ENCODE data around the gene ZCWPW2.

DNA sequence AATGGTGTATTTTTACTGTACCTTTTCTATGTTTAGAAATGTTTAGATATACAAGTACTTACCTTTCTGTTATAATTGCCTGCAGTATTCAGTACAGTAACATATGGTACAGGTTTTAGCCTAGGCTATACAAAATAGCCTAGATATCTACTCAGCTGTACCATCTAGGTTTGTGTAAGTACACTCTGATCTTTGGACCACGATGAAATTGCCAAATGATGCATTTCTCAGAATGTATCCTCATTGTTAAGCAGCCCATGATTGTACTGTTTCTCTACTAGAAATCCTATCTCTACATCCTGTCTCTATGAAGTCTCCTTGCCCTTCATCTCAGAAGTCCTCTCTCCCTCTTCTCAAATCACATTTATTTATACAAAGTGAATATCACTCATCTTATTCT is 32.8 kb upstream of the ZCWPW2 start:
- TF ChIP-seq, protein P1, sequence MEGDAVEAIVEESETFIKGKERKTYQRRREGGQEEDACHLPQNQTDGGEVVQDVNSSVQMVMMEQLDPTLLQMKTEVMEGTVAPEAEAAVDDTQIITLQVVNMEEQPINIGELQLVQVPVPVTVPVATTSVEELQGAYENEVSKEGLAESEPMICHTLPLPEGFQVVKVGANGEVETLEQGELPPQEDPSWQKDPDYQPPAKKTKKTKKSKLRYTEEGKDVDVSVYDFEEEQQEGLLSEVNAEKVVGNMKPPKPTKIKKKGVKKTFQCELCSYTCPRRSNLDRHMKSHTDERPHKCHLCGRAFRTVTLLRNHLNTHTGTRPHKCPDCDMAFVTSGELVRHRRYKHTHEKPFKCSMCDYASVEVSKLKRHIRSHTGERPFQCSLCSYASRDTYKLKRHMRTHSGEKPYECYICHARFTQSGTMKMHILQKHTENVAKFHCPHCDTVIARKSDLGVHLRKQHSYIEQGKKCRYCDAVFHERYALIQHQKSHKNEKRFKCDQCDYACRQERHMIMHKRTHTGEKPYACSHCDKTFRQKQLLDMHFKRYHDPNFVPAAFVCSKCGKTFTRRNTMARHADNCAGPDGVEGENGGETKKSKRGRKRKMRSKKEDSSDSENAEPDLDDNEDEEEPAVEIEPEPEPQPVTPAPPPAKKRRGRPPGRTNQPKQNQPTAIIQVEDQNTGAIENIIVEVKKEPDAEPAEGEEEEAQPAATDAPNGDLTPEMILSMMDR (conservative IDR thresholded peaks at IDR 0.05) = no peak
- no peak for TF ChIP-seq ZFX (IDR thresholded peaks at IDR 0.05)

Data from C4-2B (cell line).